ENCODE data around the gene NTM. TPM values are rescaled to one million over a fixed set of nuclear protein-coding genes. Genes with fewer than 3 reads are reported as not detected.

The NTM gene
- total RNA-seq, 1 donor from 2014 or later: 0.51 TPM

DNA sequence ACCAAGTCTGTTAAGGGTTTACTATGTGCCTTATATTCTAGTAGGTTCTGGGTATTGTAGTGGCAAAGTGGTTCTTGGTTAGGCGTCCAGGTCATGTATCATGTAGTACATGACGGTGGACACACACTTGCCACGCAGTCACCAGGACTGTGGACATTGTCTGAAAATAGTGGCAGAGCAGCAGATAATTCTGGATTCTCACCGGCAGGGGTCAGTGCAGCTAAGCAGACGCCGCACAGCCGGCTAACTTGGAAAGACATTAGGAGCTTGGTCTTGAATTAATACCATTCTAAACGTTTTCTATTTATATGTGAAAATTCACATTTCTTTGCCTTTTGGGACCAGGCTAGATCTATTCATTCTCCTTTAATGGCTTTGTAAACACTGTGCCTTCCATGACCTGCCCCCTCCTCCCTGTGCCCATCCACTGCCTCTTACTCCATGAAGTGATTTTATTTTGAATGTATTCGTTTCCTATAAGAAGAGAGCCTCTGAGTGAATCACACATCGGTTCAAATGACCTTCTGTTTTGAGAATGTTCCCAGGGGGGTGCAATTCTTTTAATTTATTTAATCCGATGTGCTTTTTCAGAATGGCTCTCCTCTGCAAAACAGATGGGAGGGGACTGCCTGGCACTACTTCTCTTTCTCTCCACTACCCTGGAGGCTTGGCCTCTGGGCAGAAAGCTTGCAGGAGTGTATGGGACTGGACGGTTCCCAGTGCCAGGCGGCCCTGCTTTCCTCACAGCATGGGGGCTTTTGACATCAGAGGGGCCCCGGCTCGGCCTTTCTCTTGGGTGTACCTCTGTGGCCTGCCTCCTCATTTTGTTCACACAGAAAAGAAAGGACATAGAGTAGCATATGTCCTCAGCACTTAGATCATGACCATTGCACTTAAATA is 378.0 kb downstream of the NTM start:
- DNase-seq: peak; percentile 87

DNA sequence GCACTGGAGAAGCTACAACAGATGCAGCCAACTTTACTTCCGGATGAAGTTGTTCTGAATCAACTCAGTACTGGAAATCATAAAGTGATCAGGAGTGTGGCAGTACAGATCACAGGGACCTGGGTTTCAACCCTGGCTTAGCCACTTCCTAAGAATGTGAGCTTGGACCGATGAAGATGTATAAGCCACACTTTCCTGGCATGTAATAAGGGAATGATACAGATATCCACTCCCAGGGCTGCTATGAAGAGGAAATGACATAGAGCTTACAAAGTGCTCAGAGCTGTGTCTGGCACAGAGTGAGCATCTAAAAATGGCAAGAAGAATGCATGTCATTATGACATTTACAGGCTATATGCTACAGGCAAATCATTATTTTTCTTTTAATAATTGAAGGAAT is 378.7 kb downstream of the NTM start:
- peak; percentile 84 for DNase-seq

DNA sequence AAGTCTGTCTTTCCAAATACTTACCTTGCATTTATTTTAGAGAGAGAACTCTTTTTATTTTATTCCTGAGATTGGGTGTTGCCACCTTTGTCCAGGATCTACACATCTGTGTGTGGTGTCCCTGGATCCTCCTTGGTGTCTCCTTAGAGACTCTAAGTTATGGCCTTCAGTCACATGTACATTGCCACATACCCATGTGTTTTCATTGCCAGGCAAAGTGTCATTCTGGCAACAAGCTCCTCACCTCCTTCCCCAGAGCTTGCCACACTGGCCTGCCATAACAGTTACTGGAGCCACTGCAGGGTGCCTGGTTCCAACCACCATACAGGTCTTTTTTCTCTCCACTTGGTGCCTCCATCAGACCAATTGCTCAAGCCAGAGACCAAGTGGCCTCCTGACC is 379.7 kb downstream of the NTM start:
- DNase-seq: no peak

DNA sequence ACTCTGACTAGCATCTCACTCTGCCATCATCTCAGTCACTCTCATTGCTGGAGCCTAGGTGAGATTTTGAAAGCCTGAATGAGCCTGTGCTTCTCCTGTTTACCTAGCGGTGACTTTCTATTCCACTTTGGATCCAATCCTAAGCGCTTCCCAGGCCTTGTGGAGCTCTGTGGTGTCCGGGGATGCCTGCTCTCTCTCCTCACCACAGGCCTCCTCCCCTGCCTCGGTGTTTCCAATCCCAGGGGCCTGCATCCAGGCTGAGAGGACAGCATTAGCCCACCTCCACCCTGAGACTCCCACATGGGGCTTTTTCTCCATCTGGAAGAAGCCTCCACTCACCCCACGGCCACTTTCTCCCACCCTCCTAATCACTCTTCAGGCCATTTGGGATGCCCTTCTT is 380.3 kb downstream of the NTM start:
- no peak for DNase-seq

DNA sequence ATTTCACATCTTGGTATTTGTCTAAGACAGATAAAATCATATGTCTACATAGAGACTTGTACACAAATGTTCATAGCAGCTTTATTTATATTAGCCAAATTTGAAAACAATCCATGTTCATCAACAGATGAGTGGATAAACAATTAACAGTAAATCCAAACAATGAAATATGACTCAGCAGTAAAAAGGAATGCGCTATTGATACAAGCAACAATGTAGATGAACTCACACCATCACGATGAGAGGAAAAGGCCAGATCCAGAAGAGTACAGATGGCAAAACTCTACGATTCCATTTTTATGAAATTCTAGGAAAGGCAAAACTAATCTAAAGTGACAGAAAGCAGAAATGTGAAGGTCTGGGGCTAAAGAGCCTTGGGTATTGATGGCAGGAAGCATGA is 384.3 kb downstream of the NTM start:
- DNase-seq: peak; percentile 57

DNA sequence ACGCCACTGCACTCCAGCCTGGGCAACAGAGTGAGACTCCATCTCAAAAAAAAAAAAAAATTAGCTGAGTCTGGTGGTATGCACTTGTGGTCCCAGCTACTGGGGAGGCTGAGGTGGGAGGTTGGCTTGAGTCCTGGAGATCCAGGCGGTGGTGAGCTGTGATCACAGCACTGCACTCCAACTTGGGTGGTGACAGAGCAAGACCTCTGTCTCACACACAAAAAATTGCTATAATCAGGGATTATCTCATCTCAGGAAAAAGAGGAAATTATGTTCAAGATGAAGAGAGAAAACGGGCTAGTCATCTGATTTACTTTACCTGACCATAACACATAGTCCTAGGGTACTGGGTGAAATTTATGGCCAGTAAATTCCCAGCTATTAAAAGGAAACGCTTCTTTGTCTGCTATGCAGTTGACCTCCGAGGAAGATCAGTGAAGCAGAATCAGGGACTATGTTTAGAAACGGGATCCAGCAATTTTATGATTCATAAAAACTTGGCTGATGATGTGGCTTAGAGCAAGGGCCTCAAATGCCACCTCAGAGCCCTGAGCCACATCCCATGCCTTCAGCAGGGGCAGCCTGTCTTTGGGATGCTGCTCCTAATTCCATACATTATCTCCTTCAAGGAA is 386.2 kb downstream of the NTM start:
- DNase-seq: peak; percentile 37

DNA sequence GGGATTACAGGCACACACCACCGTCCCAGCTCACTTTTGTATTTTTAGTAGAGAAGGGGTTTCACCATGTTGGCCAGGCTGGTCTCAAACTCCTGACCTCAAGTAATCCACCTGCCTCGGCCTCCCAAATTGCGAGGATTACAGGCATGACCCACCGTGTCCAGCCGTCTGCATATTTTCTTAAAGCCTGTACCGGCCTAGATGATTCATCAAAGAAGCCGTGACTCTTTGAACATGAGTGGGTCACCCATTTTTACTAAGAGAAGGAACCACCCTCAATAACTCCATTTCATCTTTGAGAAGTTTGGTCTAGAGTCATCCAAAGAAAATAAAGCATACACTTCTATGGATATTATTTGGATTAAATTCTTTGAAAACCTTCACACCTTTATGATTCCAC is 388.3 kb downstream of the NTM start:
- DNase-seq: no peak

DNA sequence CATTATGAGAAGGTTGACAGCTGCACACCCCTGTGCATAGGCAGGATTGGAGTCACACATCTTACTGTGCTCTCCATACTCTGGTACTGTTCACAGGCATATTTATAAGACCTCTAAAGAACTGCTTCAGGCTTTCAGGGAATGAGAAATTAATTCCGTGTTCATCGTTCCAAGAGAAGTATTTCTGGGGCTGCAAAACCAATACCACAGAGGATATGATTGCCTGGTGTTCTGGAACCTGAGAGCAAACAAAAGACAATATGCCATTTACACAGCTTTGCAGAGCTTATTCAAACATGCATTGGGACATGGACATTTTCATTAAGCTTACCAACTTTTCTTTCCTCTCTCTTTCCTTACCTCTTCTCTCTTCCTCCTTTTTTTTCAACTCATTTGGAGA is 388.7 kb downstream of the NTM start:
- DNase-seq: no peak

DNA sequence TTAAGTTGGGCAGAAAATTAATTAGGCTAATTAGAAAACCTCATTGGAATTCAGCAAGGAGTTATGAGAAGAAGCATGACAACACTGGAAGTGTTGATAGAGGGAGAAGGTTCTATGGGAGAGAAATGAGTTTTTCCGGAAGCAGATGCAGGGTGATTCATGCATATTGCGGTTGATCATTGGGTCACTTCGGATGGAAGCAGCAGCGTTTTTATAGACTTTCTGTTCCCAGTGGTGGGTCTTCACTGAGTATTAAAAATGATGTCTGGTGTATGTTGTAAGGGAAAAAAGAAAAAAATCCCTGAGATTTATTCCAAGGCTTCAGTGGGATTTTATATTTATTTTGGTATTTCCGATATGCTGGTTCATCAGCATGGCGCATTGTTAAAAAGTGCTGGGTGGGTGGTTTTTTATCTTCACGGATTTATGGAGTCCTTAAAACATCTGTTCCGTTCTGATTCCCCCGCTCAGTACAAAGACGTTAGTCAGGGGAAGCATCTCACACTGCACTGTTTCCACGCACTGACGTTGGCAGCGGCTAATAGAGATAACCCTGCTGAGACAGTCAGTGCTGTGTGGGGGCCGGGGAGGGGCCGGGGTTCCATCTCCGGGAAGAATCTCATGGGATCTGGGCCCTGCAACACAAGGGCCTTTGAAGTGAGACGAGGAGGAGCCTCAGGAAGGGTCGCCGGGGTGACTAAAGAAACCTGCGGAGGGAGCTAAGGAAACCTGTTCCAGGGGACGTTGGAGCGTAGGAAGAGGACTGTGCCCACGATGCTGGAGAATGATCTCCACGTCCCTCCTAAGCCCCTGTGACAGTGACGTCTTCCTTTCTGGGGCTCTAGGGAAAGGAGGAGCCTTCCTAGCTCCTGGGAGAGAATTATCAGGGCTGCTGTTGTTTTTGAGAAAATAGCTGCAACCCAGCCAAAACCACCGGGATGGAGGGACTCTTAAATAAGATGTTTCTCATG is 390.0 kb downstream of the NTM start:
- peak; percentile 32 for DNase-seq

DNA sequence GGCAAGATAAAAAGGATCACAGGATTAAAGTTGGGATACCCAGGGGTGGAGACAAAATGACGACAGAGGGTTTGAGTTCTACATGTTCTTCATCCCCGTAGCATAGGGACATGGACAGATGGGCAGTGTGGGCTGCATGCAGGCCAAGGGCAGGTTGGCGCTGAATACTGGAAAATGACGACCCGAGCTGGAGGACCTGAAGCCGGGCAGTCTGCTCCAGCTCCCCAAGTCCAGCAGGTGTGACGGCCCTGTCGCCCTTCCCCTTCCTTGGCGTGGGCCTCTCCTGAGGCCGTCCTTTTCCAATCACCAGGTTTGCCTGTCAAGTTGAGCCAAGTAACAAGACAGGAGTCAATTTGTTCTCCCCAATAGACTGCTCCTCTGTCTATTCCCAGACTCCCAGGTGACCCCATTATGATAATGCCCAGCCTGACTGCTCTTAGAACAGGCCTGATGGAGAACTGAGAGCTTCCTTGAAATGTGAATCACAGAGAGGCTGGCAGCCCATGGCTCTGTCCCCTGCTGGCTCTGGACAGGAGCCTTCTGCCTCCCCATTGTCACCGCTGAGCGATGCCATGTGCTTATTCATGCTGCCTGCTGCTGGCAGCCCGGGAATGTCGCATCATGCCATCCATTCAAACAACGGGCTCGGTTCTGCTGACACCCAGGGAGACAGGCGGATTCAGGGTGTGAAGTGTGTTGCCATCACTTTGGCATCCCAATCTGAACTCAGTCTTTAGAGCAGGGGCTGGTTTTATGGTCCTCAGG is 392.1 kb downstream of the NTM start:
- DNase-seq: no peak

DNA sequence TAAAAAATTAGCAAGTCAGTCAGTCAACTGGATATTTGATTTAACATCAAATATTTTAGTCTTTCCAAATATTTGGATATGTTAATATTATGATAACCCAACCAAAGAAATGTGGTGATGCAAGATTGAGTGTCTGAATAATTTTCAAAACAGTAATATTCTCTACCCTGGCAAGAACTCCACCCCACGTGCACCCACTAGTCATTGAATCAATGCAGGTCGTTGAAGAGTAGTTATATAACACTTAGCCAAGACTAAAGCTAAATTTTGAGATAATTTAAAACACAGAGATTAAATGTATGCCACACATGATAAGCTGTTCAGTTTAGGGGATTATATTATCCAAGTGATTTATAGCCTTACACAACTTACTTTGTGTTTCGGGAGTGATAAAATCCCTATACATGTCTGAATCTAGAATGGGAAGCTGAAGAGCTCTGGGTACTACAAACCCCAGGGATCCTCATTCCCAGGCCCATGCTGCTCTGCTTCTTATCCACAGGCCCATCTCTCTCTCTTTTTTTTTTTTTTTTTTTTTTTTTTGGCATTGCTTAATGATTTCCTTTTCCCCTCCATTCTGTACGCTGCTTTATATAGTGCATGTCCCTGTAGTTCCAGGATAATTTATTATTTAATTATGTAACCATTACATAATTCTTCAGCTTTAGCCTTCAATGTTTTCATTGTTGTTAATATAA is 392.9 kb downstream of the NTM start:
- DNase-seq: no peak

DNA sequence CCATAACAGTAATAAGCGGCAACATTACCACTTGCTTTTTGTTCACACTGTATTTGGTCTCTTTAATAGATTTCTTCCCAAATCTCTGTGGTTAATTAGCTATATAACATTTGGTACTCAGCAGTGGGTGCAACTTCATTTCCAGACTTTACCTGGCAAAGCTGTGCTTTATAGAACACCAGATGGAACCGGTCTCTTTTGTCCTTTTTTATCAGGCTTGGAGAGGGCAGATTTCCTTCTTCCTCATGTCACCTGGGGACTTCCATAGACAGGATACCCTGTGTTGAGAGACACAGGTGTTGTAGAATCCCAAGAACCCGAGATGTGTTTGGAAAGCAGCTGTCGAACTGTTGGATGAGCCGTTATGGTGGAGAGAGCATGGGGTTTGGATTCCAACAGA is 393.7 kb downstream of the NTM start:
- no peak for DNase-seq

DNA sequence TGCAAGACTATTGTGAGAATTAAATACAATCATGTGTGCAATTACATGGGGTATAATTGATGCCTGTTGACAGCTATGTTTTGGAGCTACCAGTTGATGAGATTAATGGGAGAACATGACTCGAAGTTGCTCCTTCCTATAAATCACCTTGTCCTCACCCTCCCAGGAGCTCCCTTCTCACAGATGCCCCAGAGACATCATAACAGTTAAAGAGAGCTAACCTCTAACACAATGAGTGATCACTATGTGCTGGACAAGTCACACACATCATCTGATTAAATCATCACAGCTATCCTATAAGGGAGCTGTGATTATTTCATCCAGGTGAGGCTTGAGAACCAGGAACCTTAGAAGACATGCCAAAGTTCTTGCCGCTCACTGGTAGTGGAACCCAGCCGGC is 394.2 kb downstream of the NTM start:
- no peak for DNase-seq

DNA sequence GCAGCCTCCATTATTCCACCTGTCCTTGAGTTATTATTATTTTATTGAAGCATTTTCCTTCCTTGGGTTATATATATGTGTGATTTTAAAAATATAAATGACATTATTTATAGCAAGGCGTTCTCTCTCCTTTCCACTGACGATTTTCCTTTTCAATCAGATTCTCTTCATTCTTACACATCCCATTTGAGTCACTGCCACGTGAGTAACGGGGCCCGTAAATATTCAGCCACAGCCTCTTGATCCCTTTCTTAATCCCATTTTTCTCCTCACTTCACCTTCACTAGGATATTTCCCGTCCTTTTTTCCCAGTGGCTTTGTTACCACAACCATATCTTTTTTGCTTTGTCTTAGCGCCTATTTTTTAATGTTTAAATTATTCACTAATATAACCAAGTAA is 396.2 kb downstream of the NTM start:
- DNase-seq: no peak

DNA sequence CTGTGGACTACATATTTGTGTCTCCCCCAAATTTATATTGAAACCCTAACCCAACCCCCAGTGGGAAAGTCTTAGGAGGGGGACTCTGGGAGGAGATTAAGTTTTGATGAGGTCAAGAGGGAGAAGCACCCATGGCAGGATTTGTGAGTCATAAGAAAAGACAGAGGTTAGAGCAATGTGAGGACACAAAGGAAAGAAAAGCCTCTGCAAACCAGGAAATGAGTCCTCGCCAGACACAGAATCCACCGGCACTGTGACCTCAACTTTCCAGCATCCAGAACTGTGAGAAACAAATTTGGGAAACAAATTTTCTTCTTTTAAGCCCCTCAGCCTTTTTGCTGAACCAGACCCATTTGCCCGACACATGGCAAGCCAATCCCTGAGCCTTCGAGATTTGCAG is 397.0 kb downstream of the NTM start:
- DNase-seq: peak; percentile 59

DNA sequence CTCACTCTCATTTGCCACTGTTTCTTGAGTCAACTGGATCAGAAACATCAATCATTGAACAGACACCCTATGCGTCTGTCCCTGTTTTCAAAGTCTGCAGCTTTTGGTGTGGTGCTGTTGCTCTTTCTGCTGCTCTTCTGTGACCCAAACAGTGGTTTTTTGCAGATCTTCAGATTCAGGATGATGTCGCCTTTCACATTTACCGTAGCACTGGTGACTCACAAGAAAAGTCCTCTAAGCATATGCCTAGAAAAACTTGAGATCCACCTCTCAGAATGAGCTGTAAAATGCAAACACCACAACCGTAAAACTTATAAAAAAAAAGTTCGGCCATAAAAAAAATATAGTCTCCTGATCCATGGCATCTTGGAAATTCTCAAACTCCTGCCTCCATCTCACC is 400.4 kb downstream of the NTM start:
- DNase-seq: no peak

DNA sequence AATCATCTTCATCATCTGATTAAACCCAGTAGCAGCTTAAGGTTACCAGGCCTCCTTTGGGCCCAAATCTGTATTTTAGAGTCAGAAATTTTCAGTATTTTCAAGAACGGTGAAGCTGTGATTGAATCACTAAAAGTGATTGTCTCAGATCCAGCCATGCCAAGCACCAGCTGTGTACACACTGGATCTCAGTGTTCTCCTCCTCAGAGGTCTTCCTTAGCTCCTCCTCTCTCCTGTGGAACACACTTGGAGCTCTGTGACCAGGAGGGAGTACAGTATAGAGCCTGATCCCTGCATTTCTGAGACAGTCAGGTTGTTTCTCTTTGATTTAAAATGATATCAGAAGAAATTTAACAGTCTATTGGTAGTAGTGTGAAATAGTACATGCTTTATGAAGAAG is 401.1 kb downstream of the NTM start:
- no peak for DNase-seq

DNA sequence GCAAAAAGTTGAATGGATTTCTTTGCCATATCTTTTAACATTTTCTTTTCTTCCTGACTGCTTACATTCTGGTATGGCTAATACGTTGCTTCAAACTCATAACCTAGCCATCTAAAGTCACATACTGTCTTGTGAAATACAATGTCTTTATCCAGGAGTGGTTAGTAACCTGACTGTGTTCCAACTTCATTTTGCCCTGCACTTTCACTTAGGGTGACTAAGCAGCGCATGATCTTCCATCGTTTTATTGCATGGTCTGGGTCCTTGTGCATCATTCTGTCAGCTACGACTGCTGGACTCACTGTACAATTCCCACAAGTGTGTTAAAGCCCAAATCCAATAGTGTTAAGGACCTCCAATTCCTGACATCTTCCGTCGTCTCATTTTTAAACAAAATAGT is 403.2 kb downstream of the NTM start:
- no peak for DNase-seq

DNA sequence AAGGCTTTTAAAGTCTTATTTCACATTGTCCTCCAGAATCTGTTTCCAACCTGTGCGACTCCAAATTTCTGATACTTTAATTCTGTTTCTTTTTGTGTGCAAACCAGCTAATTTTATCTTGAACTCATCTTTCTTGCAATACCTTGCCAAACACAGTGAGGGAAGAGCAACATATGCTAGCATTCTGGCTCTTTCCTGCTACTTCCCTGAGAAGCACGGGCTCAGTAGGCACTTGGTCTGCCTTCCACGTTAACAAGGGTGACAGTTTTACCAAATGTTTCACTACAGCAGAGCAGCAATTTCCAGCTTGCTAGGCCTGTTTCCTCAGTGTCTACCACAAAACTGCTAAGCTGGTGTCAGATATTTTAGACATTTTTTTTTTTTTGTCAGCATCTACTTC is 405.8 kb downstream of the NTM start:
- no peak for DNase-seq

DNA sequence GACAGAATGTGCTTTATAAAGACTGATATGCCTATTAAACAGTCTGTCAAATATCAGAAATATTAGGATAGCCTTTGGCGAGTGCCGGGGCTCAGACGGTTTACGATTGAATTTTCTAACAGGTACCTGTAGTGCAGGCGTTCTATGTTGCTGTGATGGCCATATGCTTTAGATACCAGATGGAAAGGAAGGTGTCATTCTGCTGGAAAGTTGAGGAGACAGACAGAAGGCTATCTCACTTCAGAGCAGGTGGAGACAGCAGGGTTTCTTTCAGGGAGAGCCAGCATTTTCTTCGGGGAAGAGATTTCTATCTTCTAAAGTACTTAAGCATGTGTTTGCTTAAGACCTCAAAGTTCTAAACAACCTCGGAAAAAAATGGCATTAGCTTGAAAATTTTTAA is 415.4 kb downstream of the NTM start:
- DNase-seq: no peak

DNA sequence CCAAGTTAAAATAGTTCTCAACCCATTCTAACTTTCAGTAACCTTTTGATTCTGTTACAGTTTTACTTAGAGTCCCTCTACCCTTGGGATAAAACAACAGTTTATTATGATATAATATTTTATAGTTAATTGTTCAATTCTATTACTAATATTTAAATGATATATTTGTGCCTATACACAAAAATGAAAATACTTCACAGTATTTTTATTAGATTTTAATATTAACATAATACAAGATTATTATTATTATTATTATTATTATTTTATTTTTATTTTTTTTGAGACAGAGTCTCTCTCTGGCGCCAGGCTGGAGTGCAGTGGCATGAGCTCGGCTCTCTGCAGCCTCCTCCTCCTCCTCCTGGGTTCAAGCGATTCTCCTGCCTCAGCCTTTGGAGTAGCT is 416.7 kb downstream of the NTM start:
- DNase-seq: no peak

DNA sequence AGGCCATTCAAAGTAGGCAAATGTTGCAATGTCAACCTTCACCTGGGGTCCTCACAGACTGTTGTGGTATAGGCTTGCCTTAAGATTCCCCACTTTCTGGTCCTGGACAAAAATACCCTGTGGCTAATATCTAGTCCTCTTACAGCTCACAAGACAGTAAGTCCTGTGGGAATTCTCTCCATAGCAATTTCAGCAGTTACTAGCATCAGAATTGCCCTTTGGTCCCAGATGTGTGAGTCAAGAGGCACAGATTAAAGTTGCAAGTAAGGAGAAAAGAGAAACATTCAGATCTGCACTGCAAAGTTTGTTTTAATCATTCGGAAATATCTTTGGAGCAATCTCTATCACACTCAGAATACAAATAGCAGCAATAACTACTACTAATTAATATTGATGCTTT is 420.2 kb downstream of the NTM start:
- no peak for DNase-seq

Measured in dermis blood vessel endothelial cell (primary cell).